ENCODE measurements around the gene C12orf43.

Gene C12orf43

DNA sequence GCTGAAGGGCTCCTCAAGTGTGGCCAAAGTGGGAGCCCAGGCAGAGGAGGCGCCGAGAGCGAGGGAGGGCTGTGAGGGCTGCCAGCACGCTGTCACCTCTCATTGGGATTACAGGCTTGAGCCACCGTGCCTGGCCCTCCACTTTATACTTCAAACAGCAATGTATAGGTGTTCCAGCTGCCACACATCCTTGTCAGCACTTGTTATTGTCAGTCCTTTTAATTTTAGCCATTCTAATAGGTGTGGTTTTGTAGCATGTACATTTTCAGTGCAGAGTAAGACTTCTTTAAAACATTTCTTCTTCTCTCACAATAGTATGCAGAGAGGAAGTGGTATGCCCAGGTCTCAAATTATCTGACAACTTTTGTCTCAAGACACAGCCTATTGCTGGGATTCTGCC lies 65.5 kb downstream of the C12orf43 start:
- Histone ChIP-seq H3K9me2 (replicated peaks; ENCODE audit: control insufficient read depth, low read length) (no peaks in the 10 kb centered on the region), H3K4me2 (ENCODE audit: low read length) (no peak overlapping the region), H3K4me1 (ENCODE audit: control insufficient read depth, low read length) (no peaks in the 10 kb centered on the region), H3K9me3 (ENCODE audit: control insufficient read depth, insufficient read depth, low read length) (no peaks in the 10 kb centered on the region), H3K4me3 (ENCODE audit: low read length) (no peak overlapping the region), H3F3A (ENCODE audit: control insufficient read depth, insufficient read depth) (no peaks in the 10 kb centered on the region), H3K27ac (ENCODE audit: low read depth, low read length) (no peak overlapping the region), H3K36me3 (ENCODE audit: control insufficient read depth, low read length) (no peaks in the 10 kb centered on the region), H4K20me1 (ENCODE audit: control insufficient read depth, insufficient read depth, low read depth, low read length) (no peaks in the 10 kb centered on the region), H3K79me2 (ENCODE audit: control insufficient read depth, low read length) (no peaks in the 10 kb centered on the region), H3K27me3 (ENCODE audit: control insufficient read depth, low read length) (no peaks in the 10 kb centered on the region)
- TF ChIP-seq EZH2phosphoT487 (IDR thresholded peaks at IDR 0.05; ENCODE audit: borderline replicate concordance, low read length) (no peak), CTCF (IDR thresholded peaks at IDR 0.05; ENCODE audit: low read depth, low read length, poor library complexity, severe bottlenecking) (no peak)

Measured in DOHH2 (cell line).